Sigmoid colon (tissue), 7 donors: ENCODE data around the gene MEGF11. TPM values are rescaled to one million over a fixed set of nuclear protein-coding genes. Genes with fewer than 3 reads are reported as not detected.

Experiments
- DNase-seq: peaks from one replicate; pipeline ENCODE4 v3.0.0-alpha.2; 2019
- H3K27ac ChIP-seq, 4 donors: fragments of 200-600 bp; sonication (generic); one replicate each; pipeline ENCODE4 v1.5.1; 2016 to 2019; ENCODE audit warnings: mild to moderate bottlenecking in 1 of 4
- H3K27me3 ChIP-seq, 3 donors: fragments of 200-600 bp; sonication (generic); one replicate each; pipeline ENCODE4 v1.5.1; 2019; ENCODE audit warnings: mild to moderate bottlenecking in 1 of 3
- H3K36me3 ChIP-seq, 4 donors: fragments of 200-600 bp; sonication (generic); one replicate each; pipeline ENCODE4 v1.5.1; 2016 to 2019
- H3K4me1 ChIP-seq, 4 donors: fragments of 200-600 bp; sonication (generic); one replicate each; pipeline ENCODE4 v1.5.1; 2017 to 2019
- H3K4me3 ChIP-seq, 4 donors: fragments of 200-600 bp; sonication (generic); one replicate each; pipeline ENCODE4 v1.5.1; 2017 to 2019; ENCODE audit warnings: mild to moderate bottlenecking in 2 of 4, moderate library complexity in 1 of 4
- H3K9me3 ChIP-seq, 4 donors: fragments of 200-600 bp in 3 of 4; sonication (generic) in 3 of 4; one replicate each; pipeline versions ENCODE4 v1.5.1 to v1.6.1; 2013 to 2019
- CTCF ChIP-seq, 4 experiments: fragments of 450-650 bp in 3 of 4; fragments of 200-600 bp in 1 of 4; IDR thresholded peaks; one replicate each; pipeline ENCODE4 v1.5.1; 2016 to 2019; ENCODE audit warnings: antibody characterized with exemption in 4 of 4, mild to moderate bottlenecking in 3 of 4, moderate library complexity in 2 of 4
- EP300 ChIP-seq, 4 donors: sonication (generic); formaldehyde crosslinking; IDR thresholded peaks; one replicate each; pipeline ENCODE4 v1.6.1; 2017; ENCODE audit warnings: antibody characterized with exemption in 4 of 4
- POLR2A ChIP-seq, 2 donors: fragments of 450-650 bp; IDR thresholded peaks; one replicate each; pipeline ENCODE4 v1.6.1; 2016; ENCODE audit warnings: antibody characterized with exemption in 2 of 2, mild to moderate bottlenecking in 2 of 2, moderate library complexity in 2 of 2
- POLR2AphosphoS5 ChIP-seq, 4 donors: sonication (generic); formaldehyde crosslinking; IDR thresholded peaks; one replicate each; pipeline ENCODE4 v1.6.1; 2017; ENCODE audit warnings: antibody characterized with exemption in 4 of 4
- WGBS, 2 donors: extraction: QIAGEN DNeasy Blood & Tissue Kit; methylation state at CpG; one replicate each; pipeline ENCODE4 v1.1.7; 2013; 5-methylcytosine and 5-hydroxymethylcytosine counted together
- intact Hi-C: fragments of 100-400 bp; cut with DNase I; formaldehyde crosslinking; loops from one replicate; pipeline ENCODE4 v1.15.1; 2023
- polyA plus RNA-seq, 3 donors: library from polyadenylated mRNA; stranded (reverse); fragments of 200-250 nt; gene quantifications; one replicate each; pipeline ENCODE4 v1.2.3, GENCODE V29; 2013
- total RNA-seq, 4 donors: library from RNA; depleted of rRNA; stranded (reverse); fragments of >200 nt; gene quantifications; one replicate each; pipeline ENCODE4 v1.1.0, GENCODE V29; 2016
- donor health status: healthy with polysubstance abuse.
- donor health status: Bipolar disorder and iron deficiency.
- donor health status: healthy.

The MEGF11 gene
- total and polyA plus RNA-seq, 7 donors = 0.04 TPM; not detected in 6

- no peak overlapping the region for H3K27ac ChIP-seq
- TF ChIP-seq EP300 (IDR thresholded peaks at IDR 0.05) = no peak
- no peak for TF ChIP-seq CTCF (IDR thresholded peaks at IDR 0.05)
- no peak for TF ChIP-seq POLR2A (IDR thresholded peaks at IDR 0.05)
- TF ChIP-seq POLR2AphosphoS5 (IDR thresholded peaks at IDR 0.05) = no peak
- intact Hi-C loops = no loop called here
- no peaks in the 10 kb centered on the region for H3K36me3 ChIP-seq
- H3K27me3 ChIP-seq = peaks cover 5 to 72% (median 11%) of the 10 kb centered on the region in 3 donors
- WGBS, 2 donors = 50 to 74% methylated on average over 23 to 25 of the region's 29 CpGs
- no peaks in the 10 kb centered on the region for H3K4me1 ChIP-seq
- no peak overlapping the region for H3K4me3 ChIP-seq
- no peak for DNase-seq
- no peaks in the 10 kb centered on the region for H3K9me3 ChIP-seq
Measured at GRCh38 chr15:66039117-66039871, 214.3 kb downstream of the MEGF11 start.

GRCh38 chr15:66038387-66039116 is 215.0 kb downstream of the MEGF11 start:
- no peak overlapping the region for H3K4me3 ChIP-seq
- no peak for TF ChIP-seq POLR2AphosphoS5 (IDR thresholded peaks at IDR 0.05)
- no peaks in the 10 kb centered on the region for H3K4me1 ChIP-seq
- H3K9me3 ChIP-seq = no peaks in the 10 kb centered on the region
- no peak for DNase-seq
- H3K27ac ChIP-seq = no peak overlapping the region
- WGBS, 2 donors = 51 to 60% methylated on average over 8 of the region's 8 CpGs
- peaks cover 5 to 70% (median 11%) of the 10 kb centered on the region in 3 donors for H3K27me3 ChIP-seq
- intact Hi-C loops = no loop called here
- no peaks in the 10 kb centered on the region for H3K36me3 ChIP-seq

DNA sequence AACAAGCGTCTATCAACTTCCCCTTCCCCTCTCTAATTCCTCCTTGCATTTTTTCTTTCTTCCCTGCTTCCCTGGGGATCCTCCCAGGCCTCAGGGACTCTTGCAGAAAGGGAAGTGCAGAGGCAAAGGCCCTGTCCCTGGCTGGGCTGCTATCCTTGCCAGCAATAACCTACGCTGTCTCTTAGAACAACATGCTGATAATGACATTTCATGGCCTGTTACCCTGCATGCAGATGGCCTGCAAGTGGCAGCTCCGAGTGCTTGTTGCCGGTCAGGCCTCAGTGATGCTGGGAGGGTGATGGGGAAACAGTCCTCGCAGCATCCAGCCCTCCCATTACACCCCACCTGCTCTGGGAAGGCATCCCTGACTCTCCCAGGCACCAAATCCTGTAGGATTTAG is 216.7 kb downstream of the MEGF11 start:
- intact Hi-C loops = no loop called here
- Histone ChIP-seq H3K36me3 (no peaks in the 10 kb centered on the region), H3K27ac (no peak overlapping the region), H3K4me1 (no peaks in the 10 kb centered on the region), H3K4me3 (no peak overlapping the region), H3K27me3 (peaks cover 5 to 73% (median 11%) of the 10 kb centered on the region in 3 donors), H3K9me3 (no peaks in the 10 kb centered on the region)
- TF ChIP-seq POLR2A (IDR thresholded peaks at IDR 0.05) = no peak
- no peak for TF ChIP-seq POLR2AphosphoS5 (IDR thresholded peaks at IDR 0.05)
- 69 to 86% methylated on average over 5 of the region's 5 CpGs for WGBS, 2 donors
- no peak for DNase-seq

- Histone ChIP-seq H3K27me3 (peaks cover 5 to 63% (median 11%) of the 10 kb centered on the region in 3 donors), H3K4me3 (no peak overlapping the region), H3K4me1 (no peaks in the 10 kb centered on the region), H3K27ac (no peak overlapping the region), H3K9me3 (no peaks in the 10 kb centered on the region), H3K36me3 (no peaks in the 10 kb centered on the region)
- intact Hi-C loops = no loop called here
- TF ChIP-seq CTCF (IDR thresholded peaks at IDR 0.05) = no peak
- DNase-seq = no peak
- WGBS, 2 donors = 76 to 89% methylated on average over 5 of the region's 5 CpGs
Measured at GRCh38 chr15:66035901-66036300, 217.6 kb downstream of the MEGF11 start.

GRCh38 chr15:66033143-66033542 is 220.4 kb downstream of the MEGF11 start:
- H3K4me3 ChIP-seq = no peak overlapping the region
- H3K27ac ChIP-seq = no peak overlapping the region
- H3K4me1 ChIP-seq = no peaks in the 10 kb centered on the region
- intact Hi-C loops = no loop called here
- 90% methylated on average over 2 of the region's 2 CpGs for WGBS, 2 donors
- no peaks in the 10 kb centered on the region for H3K9me3 ChIP-seq
- no peak for DNase-seq
- TF ChIP-seq CTCF (IDR thresholded peaks at IDR 0.05) (no peak), EP300 (IDR thresholded peaks at IDR 0.05) (no peak), POLR2AphosphoS5 (IDR thresholded peaks at IDR 0.05) (no peak), POLR2A (IDR thresholded peaks at IDR 0.05) (no peak)
- no peaks in the 10 kb centered on the region for H3K36me3 ChIP-seq
- peaks cover under 1 to 38% (median 11%) of the 10 kb centered on the region in 3 donors for H3K27me3 ChIP-seq
